ENCODE results near the gene FYCO1.
"Not testable (repeated sequence)": the region's sequence is repeated elsewhere in the genome, so short reads cannot be mapped to it uniquely, and the experiment has no call there.

FYCO1 gene

DNA sequence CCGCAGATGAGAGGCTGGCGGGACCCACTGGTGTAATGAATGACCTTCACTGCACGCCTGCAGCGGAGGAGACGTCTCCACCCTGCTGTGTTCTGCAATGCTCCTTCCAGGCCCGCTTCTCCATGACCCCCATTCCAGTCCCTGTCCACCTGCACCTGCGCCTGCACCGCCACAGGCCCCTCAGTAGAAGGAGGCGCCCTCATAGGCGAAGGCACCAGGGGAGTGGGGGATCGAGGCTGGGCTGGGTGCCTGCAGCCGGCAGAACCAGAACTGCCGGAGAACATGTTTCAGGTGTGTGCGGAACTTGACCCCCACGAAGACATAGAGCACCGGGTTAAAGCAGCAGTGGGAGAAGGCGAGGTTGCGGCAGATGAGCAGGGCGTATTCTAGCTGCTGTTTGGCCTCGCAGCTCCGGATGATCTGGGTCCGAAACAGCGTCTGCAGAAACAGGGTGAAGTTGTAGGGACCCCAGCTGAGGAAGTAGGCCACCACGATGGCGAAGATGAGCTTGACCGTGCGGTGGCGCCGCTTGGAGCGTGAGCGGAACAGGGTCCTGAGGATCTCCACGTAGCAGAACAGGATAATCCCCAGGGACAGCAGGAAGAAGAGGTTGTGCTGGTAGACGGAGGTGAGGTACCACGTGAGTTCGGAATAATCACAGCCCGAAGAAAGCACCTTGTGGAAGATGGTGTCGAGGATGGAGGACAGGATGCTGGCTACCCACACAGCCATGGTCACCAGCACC lies 25.3 kb upstream of the FYCO1 start:
- Mint-ChIP-seq H3K27me3 (peaks cover 22% of the 10 kb centered on the region), H3K4me3 (no peak overlapping the region), H3K4me1 (ENCODE audit: low read depth) (peaks cover 46% of the 10 kb centered on the region), H3K9me3 (no peaks in the 10 kb centered on the region), H3K36me3 (ENCODE audit: low read depth) (peaks cover 5% of the 10 kb centered on the region), H3K27ac (no peak overlapping the region)

DNA sequence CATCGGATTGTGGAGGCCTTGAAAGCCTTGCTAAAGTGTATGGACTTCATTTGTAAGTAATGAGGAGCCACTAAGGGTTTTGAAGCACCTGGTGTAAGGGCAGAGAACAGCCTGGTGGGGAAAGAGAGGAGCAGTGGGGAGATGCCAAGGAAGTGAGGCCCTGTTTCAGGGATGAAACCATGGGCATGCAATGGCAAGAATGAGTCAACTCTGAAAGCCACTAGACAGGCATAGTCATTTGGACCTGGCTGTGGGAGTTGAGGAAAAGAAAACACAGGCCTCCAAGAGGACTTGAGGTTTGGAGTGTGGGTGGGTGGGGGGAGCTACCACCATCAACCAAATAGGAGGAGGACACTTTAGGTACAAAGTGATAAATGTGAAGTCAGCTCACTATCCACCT lies 24.1 kb upstream of the FYCO1 start:
- peaks cover 5% of the 10 kb centered on the region for H3K36me3 Mint-ChIP-seq (ENCODE audit: low read depth)
- H3K4me3 Mint-ChIP-seq: peak overlapping the region; percentile 47
- H3K27ac Mint-ChIP-seq: peak overlapping the region; percentile 88
- peaks cover 28% of the 10 kb centered on the region for H3K27me3 Mint-ChIP-seq
- H3K9me3 Mint-ChIP-seq: no peaks in the 10 kb centered on the region
- H3K4me1 Mint-ChIP-seq (ENCODE audit: low read depth): peaks cover 56% of the 10 kb centered on the region

DNA sequence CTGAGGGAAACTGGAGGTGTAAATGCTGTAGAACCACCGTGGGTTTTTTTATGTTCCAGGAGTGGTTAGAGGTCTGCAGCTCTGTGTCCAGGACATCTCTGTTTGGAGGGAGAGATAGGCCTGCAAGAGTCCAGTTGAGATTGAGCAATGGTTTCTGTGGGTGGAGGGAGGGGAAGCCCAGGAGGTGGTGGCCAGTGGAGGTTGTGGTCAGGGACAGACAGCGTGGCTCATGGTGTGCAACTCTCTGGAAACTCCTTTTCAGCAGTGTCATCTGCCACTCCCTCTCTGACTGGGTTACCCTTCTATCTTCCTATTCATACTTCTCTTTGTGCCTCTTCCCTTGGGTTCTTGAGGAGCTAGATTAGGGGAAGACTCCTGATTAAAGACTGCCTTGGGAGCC lies 22.1 kb upstream of the FYCO1 start:
- Mint-ChIP-seq H3K4me3 (no peak overlapping the region), H3K4me1 (ENCODE audit: low read depth) (peaks cover 67% of the 10 kb centered on the region), H3K9me3 (no peaks in the 10 kb centered on the region), H3K27me3 (peaks cover 33% of the 10 kb centered on the region), H3K27ac (peak overlapping the region; percentile 41), H3K36me3 (ENCODE audit: low read depth) (peaks cover 5% of the 10 kb centered on the region)

DNA sequence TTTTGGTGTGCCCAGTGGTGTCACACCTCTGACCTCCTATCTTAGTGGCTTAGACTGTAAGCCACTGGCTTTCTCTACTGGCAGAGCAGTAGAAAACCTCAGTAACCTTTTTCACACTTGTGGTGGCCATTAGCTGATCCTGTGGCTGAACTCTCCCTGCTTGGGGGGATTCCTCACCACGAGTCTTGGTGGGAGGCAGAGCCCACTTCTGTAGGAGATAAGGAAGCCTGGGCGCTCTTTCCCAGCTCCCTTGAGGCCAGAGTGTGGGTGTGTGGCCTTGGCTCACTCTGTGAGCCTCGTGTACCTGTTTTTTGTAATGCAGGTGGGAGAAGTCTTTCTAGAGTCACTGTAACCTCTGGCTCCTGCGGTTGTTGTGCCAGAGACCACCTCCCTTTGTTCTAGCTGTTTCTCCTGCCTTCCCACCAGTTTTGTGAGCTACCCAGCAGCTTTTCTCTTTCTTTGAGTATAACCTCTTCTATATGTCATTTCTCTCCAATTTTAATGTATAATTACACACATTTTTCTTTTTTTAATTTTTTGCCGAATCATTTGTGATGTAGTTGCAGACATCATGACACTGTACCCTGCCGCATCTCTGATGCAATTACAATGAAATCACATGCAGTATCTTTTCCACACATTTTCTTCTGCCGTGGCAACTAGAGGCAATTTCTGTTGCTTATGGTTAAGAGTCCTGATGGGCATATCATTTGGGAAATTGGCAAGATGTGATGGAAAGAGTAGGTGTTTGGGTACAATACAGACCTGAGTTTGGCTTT lies 17.9 kb upstream of the FYCO1 start:
- H3K27me3 Mint-ChIP-seq: peaks cover 19% of the 10 kb centered on the region
- H3K36me3 Mint-ChIP-seq (ENCODE audit: low read depth): no peaks in the 10 kb centered on the region
- no peaks in the 10 kb centered on the region for H3K9me3 Mint-ChIP-seq
- peaks cover 65% of the 10 kb centered on the region for H3K4me1 Mint-ChIP-seq (ENCODE audit: low read depth)
- peak overlapping the region; percentile 45 for H3K27ac Mint-ChIP-seq
- no peak overlapping the region for H3K4me3 Mint-ChIP-seq

DNA sequence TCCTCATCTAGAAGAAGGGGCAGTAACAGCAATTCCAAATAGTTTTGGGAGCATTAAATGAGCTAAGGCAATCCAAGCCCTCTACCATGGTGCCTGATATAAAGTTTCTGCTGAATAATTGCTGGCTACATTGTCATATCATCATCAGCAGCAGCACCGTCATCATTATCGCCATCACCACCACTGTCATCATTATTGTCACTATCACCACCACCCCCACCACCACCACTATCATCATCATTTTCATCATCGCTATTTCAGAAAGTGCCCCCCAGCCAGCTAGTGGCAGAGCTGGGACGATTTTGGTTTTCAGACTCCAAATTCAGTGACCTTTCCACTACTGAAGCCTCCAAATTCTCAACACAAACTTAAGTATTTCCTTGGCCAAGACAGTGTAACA lies 16.6 kb upstream of the FYCO1 start:
- Mint-ChIP-seq H3K36me3 (ENCODE audit: low read depth) (no peaks in the 10 kb centered on the region), H3K4me1 (ENCODE audit: low read depth) (peaks cover 52% of the 10 kb centered on the region), H3K9me3 (no peaks in the 10 kb centered on the region), H3K27ac (no peak overlapping the region), H3K4me3 (no peak overlapping the region), H3K27me3 (peaks cover 19% of the 10 kb centered on the region)

DNA sequence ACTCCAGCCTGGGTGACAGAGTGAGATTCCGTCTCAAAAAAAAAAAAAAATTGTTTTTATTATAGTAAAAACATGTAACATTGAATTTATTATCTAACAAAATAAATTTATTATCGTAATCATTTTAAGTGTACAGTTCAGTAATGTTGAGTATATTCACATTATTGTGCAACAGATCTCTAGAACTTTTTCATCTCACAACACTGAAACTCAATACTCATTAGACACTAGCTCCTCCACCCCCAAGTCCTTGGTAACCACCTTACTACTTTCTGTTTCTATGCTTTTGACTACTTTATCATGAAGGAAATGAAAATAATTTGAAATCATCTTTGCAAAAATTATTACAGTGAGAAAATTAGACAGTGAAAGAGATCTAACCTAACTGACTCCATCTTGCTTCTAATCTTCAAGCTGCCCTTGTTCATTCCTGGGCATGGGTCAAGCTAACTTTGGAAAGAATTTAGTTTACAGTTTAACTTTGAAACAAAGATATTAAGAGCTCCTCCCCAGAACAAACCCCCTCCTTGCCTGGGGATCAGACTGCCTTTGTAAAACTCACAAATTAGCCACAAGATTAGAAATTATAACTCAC lies 15.0 kb upstream of the FYCO1 start:
- H3K27me3 Mint-ChIP-seq: peaks cover 15% of the 10 kb centered on the region
- no peaks in the 10 kb centered on the region for H3K36me3 Mint-ChIP-seq (ENCODE audit: low read depth)
- peaks cover 40% of the 10 kb centered on the region for H3K4me1 Mint-ChIP-seq (ENCODE audit: low read depth)
- no peaks in the 10 kb centered on the region for H3K9me3 Mint-ChIP-seq
- no peak overlapping the region for H3K4me3 Mint-ChIP-seq
- H3K27ac Mint-ChIP-seq: no peak overlapping the region

DNA sequence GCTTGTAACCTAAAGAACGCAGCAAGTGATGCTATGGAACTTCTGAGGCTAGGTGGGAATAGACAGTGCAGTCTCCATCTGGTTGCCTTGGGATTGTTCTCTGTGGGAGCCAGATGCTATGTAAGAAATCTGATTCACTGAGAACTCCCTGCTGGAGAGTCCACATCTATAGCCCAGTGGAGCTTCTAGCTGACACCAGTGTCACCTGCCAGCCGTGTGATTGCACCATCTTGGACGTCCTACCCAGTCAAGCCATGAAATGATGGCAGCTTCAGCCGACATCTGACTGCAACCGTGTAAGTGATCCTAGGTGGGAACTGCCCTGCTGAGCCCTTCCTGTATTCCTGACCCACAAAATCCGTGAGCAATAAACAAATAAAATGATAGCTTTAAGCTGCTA lies 12.4 kb upstream of the FYCO1 start:
- H3K4me3 Mint-ChIP-seq: no peak overlapping the region
- peaks cover 26% of the 10 kb centered on the region for H3K4me1 Mint-ChIP-seq (ENCODE audit: low read depth)
- peaks cover 4% of the 10 kb centered on the region for H3K27me3 Mint-ChIP-seq
- H3K36me3 Mint-ChIP-seq (ENCODE audit: low read depth): no peaks in the 10 kb centered on the region
- H3K27ac Mint-ChIP-seq: no peak overlapping the region
- no peaks in the 10 kb centered on the region for H3K9me3 Mint-ChIP-seq

DNA sequence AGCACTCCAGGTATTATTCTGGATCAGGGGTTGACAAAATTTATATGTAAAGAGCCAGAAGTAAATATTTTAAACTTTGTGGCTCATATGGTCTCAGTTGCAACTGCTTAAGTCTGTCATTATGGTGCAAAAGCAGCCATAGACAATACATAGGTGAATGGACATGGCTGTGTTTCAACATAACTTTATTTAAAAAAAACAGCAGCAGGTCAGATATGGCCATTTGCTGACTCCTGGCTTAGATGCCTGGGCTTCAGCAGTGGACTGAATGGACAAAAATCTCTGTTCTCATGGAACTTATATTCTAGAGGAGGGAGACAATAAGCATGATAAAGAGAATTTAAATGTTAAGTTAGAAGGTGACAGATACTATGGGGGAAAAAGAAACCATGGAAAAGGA lies 11.7 kb upstream of the FYCO1 start:
- Mint-ChIP-seq H3K9me3 (no peaks in the 10 kb centered on the region), H3K4me3 (no peak overlapping the region), H3K27me3 (peaks cover 4% of the 10 kb centered on the region), H3K36me3 (ENCODE audit: low read depth) (no peaks in the 10 kb centered on the region), H3K27ac (no peak overlapping the region), H3K4me1 (ENCODE audit: low read depth) (peaks cover 19% of the 10 kb centered on the region)

DNA sequence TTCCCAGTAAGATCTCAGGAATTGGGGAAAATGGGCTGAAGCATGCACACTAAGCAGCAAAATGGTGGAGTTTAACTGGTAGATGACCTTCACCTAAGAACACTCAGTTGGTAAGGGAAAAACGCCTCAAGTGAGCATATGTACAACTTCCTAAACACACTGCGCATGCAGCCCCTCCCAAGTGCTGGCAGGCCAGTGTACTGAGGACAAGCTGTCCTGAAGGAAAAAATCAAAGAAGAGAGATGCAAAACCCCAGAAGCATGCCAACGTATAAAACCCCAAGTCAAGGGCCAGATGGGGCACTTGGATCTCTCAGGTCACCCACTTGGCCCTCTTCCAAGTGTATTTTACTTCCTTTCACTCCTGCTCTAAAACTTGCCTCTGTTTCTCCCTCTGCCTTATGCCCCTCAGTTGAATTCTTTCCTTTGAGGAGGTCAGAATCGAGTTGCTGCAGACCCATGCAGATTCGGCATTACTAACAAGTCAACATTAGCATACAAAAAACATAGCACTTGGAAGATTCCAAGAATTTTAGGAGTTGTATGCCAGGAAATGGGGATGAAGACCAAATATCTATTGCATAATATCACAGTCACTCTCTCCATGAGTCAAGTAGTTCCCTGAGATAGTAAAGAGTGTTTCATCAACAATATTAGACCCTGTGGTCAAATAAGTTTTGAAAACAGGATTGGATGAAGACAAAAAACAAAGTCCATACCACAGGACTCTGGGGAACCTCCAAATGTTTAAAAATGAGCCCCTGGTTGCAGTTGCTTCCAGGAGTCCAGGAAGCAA lies 10.8 kb upstream of the FYCO1 start:
- Mint-ChIP-seq H3K4me1 (ENCODE audit: low read depth) (peaks cover 17% of the 10 kb centered on the region), H3K27ac (no peak overlapping the region), H3K36me3 (ENCODE audit: low read depth) (no peaks in the 10 kb centered on the region), H3K9me3 (no peaks in the 10 kb centered on the region), H3K27me3 (peaks cover 4% of the 10 kb centered on the region), H3K4me3 (no peak overlapping the region)

DNA sequence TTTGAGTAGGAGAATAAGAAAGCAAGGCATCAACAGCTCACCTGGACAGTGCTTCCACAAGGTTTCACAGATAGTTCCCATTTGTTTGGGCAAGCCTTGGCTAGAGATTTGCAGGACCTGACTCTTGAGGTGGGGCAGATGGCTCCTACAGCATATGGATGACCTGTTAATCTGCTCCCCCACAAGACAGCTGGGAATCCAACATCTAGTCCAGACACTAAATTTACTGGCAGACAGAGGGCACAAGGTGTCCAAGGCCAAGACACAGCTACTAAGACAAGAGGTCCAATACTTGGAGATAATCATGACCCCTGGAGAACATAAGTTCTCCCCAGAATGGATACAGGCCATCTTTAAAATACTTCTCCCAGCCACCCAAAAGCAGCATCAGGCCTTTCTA lies 8.1 kb upstream of the FYCO1 start:
- H3K9me3 Mint-ChIP-seq; H3K4me1 Mint-ChIP-seq (ENCODE audit: low read depth); H3K4me3 Mint-ChIP-seq; H3K36me3 Mint-ChIP-seq (ENCODE audit: low read depth); H3K27ac Mint-ChIP-seq: not testable (repeated sequence)
- peaks cover 11% of the 10 kb centered on the region for H3K27me3 Mint-ChIP-seq

DNA sequence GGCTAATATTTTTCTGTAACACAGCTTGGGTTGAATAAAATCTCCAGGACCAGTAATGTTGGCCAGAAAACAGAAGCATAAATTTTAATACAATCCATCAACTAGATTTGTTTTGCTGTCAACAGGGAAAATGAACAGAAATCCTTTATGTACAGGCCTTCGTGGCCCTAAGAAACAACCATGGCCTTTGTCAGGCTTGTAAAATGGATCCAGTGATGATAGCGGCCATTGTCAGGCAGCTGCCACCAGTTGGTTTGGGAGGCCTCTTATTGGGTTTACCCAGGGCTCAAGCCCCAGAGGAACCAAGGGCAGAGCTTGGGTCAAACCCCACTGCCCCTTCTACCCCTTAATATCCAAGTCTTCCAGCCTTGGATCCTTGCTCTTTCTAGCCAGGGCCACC lies 5.6 kb upstream of the FYCO1 start:
- Mint-ChIP-seq H3K9me3 (no peaks in the 10 kb centered on the region), H3K4me1 (ENCODE audit: low read depth) (peaks cover 5% of the 10 kb centered on the region), H3K27me3 (peaks cover 19% of the 10 kb centered on the region), H3K4me3 (no peak overlapping the region), H3K27ac (no peak overlapping the region), H3K36me3 (ENCODE audit: low read depth) (no peaks in the 10 kb centered on the region)

DNA sequence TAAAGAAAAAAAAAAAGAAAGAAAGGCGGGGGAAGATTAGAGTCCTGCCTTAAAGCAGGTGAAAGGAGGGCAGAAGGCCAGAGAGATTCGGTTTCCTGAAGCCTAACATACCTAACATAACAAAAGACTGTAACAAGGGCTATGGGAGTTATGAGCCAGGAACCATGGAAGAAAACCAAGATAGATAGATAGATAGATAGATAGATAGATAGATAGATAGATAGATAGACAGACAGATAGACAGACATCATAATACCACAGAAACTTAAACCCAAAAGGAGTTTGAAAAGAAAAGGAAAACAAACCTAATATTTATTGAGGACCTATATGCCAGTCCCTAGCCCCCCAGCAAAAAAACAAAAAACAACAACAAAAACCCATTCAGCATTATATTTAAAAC lies 2.3 kb upstream of the FYCO1 start:
- Mint-ChIP-seq H3K27me3 (peaks cover 19% of the 10 kb centered on the region), H3K4me3 (no peak overlapping the region), H3K9me3 (no peaks in the 10 kb centered on the region), H3K4me1 (ENCODE audit: low read depth) (peaks cover 30% of the 10 kb centered on the region), H3K36me3 (ENCODE audit: low read depth) (peaks cover 3% of the 10 kb centered on the region), H3K27ac (no peak overlapping the region)

DNA sequence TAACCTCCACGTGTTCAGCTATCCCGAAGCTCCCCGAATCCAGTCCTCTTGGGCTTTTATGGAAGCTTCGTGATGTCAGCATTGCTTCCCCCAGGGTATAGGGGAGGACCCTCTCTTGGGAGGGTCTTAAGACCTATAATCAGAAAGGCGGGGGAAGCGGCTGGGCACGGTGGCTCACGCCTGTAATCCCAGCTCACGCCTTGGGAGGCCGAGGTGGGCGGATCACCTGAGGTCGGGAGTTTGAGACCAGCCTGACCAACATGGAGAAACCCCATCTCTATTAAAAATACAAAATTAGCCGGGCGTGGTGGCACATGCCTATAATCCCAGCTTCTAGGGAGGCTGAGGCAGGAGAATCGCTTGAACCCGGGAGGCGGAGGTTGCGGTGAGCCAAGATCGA lies 1.9 kb upstream of the FYCO1 start:
- Mint-ChIP-seq H3K27me3 (peaks cover 19% of the 10 kb centered on the region), H3K4me1 (ENCODE audit: low read depth) (peaks cover 35% of the 10 kb centered on the region)
- H3K9me3 Mint-ChIP-seq; H3K36me3 Mint-ChIP-seq (ENCODE audit: low read depth); H3K27ac Mint-ChIP-seq; H3K4me3 Mint-ChIP-seq: not testable (repeated sequence)

DNA sequence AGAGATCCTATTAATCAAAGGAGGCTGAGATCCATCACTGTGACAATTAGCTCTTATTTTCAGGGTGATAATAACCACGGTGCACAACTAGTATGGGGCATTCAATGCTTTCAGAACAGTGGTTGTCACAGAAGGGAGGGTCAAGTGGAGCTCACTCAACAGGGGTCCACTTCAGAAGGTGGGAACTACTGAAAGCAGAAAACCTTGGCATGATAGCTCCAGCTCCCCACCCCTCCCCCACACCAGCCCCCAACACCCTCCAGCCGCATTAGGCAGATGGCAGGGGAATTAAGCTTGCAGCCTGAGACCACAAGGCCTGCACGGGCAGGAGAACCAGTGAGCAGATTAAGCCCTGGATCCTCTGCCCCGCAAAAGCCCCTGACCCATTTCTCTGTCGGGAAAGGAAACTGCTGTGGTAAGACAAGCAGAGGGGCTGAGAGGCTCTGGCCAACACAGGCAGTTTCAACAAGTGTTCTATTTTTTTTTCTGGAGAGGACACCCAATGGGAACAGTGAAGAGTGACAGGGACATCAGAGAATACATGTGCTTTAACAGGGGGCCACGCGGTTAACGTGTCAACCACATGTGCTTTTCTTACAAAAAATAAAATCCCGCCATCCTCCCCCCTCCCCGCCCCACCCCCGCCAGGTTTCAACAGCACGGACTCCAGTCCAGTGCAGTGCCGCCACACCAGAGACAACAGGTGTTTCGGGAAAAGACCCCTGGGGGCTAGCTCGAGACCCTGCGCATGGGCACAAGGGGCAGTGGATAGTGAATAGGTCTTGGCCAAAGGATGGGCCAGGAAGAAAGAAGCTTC lies 997 bp downstream of the FYCO1 start:
- H3K27ac Mint-ChIP-seq: peak overlapping the region; percentile 87

More for the DNA sequence above, 997 bp downstream of the FYCO1 start:
- Mint-ChIP-seq H3K9me3 (no peaks in the 10 kb centered on the region), H3K27me3 (peaks cover 14% of the 10 kb centered on the region), H3K36me3 (ENCODE audit: low read depth) (peaks cover 14% of the 10 kb centered on the region), H3K4me3 (peak overlapping the region; percentile 78), H3K4me1 (ENCODE audit: low read depth) (peaks cover 64% of the 10 kb centered on the region)

All from stimulated activated naive CD8-positive, alpha-beta T cell treated with anti-CD3 and anti-CD28 coated beads, Interleukin-15, Interleukin-2, amounts not matched to agents 100 ng/mL and 50 ng/mL, for 24 hours (primary cell).